GM04504 (cell line): Measurements from ENCODE around the gene MGA.
A peak's percentile ranks its signal among the peaks of the same experiment; 100 is the strongest.

Experiments used
- DNase-seq: peaks from one replicate; pipeline ENCODE4 v3.0.0-alpha.2; 2012; ENCODE audit warnings: low read depth

The MGA gene

GRCh38 chr15:41788262-41788661 is 128.1 kb downstream of the MGA start:
- DNase-seq: no peak

- DNase-seq: no peak
These were observed 129.0 kb downstream of the MGA start for GRCh38 chr15:41789236-41789635.

- no peak for DNase-seq
These were observed 129.5 kb downstream of the MGA start for GRCh38 chr15:41789662-41790061.

- DNase-seq: no peak
These were observed 130.0 kb downstream of the MGA start for GRCh38 chr15:41790169-41790568.

- DNase-seq: no peak
These were observed 130.7 kb downstream of the MGA start for GRCh38 chr15:41790756-41791546.

- no peak for DNase-seq
These were observed 131.3 kb downstream of the MGA start for GRCh38 chr15:41791547-41791937.

GRCh38 chr15:41792000-41792637 is 131.9 kb downstream of the MGA start:
- no peak for DNase-seq

GRCh38 chr15:41794081-41794480 is 133.9 kb downstream of the MGA start:
- peak; percentile 71 for DNase-seq

- DNase-seq: peak; percentile 75
These were observed 136.0 kb downstream of the MGA start for GRCh38 chr15:41795996-41796856.

- DNase-seq: no peak
These were observed 137.2 kb downstream of the MGA start for GRCh38 chr15:41797201-41797944.

GRCh38 chr15:41798607-41799487 is 138.6 kb downstream of the MGA start:
- DNase-seq: no peak

- DNase-seq: no peak
These were observed 139.2 kb downstream of the MGA start for GRCh38 chr15:41799488-41799805.

GRCh38 chr15:41801185-41801584 is 141.0 kb downstream of the MGA start:
- no peak for DNase-seq

- DNase-seq: no peak
These were observed 141.7 kb downstream of the MGA start for GRCh38 chr15:41801850-41802455.

- DNase-seq: no peak
These were observed 144.2 kb downstream of the MGA start for GRCh38 chr15:41804361-41804760.

- no peak for DNase-seq
These were observed 144.9 kb downstream of the MGA start for GRCh38 chr15:41804916-41805666.

- no peak for DNase-seq
These were observed 145.5 kb downstream of the MGA start for GRCh38 chr15:41805711-41806110.

- DNase-seq: no peak
These were observed 146.3 kb downstream of the MGA start for GRCh38 chr15:41806291-41807181.

- DNase-seq: no peak
These were observed 148.9 kb downstream of the MGA start for GRCh38 chr15:41809121-41809520.
